ENCODE data around the gene BARX2. TPM values are rescaled to one million over a fixed set of nuclear protein-coding genes. Genes with fewer than 3 reads are reported as not detected.
"Not testable (repeated sequence)": the region's sequence is repeated elsewhere in the genome, so short reads cannot be mapped to it uniquely, and the experiment has no call there.

The BARX2 gene
- total RNA-seq, 2 experiments from 2014 or later, result not detected

DNA sequence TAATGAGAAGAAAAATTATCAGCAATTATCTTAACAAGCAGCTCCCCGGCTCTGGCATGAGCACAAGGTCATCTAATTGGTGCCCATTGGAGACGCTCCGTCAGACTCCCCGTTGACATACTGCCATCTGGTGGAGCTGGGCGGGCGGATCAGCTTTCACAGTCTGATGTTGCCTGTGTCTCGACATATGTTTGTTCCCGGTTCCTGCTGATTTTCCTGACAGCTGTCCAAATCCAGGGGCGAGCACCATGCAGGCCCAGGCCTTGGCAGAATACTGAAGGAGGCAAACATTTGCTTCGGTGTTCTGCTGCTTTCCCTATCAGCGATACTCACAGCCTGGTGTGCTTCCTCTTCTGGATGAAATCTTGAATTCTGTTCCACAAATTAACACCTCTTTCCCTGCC is 43.8 kb upstream of the BARX2 start:
- POLR2A ChIA-PET, result interaction anchor here (1.0 kb wide), 1 partner anchor 112 kb away, joined by 3 read pairs; no protein-coding TSS in a partner anchor
- Mint-ChIP-seq H3K36me3 (ENCODE audit: low read depth) (no peaks in the 10 kb centered on the region), H3K4me3 (no peak overlapping the region), H3K9me3 (no peaks in the 10 kb centered on the region), H3K27me3 (no peaks in the 10 kb centered on the region), H3K27ac (no peak overlapping the region), H3K4me1 (ENCODE audit: low read depth) (no peaks in the 10 kb centered on the region)
- CTCF ChIA-PET, result interaction anchor here (0.6 to 6.5 kb wide), 21 partner anchors 9 to 446 kb away, joined by 3 to 70 read pairs (median 4); no protein-coding TSS in a partner anchor
- intact Hi-C loops (cut with micrococcal nuclease), result loop anchor here (1.0 to 5.0 kb wide), 2 partner anchors 100 to 215 kb away; no protein-coding TSS in a partner anchor
- DNase-seq (peak; percentile 81), ATAC-seq (peak; percentile 85)
- TF ChIP-seq, protein P1, sequence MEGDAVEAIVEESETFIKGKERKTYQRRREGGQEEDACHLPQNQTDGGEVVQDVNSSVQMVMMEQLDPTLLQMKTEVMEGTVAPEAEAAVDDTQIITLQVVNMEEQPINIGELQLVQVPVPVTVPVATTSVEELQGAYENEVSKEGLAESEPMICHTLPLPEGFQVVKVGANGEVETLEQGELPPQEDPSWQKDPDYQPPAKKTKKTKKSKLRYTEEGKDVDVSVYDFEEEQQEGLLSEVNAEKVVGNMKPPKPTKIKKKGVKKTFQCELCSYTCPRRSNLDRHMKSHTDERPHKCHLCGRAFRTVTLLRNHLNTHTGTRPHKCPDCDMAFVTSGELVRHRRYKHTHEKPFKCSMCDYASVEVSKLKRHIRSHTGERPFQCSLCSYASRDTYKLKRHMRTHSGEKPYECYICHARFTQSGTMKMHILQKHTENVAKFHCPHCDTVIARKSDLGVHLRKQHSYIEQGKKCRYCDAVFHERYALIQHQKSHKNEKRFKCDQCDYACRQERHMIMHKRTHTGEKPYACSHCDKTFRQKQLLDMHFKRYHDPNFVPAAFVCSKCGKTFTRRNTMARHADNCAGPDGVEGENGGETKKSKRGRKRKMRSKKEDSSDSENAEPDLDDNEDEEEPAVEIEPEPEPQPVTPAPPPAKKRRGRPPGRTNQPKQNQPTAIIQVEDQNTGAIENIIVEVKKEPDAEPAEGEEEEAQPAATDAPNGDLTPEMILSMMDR (IDR thresholded peaks at IDR 0.05), result peak; percentile 81

DNA sequence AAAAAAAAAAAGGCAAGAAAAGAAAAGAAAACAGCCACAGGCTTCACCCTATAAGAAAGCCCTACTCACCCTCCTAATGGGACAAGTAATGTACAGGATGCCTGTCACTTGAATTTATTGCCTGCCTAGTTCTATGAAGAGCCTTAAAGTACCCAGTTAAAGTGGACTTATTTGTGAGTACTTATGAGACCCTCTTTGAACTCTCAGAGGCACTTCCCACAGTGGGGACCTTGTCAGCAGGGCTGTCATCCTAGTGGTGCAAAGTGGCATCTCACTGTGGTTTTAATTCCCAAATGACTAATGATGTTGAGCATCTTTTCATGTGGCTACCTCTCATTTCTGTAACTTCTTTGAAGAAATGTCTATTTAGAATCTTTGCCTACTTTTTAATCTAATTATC is 41.8 kb upstream of the BARX2 start:
- H3K36me3 Mint-ChIP-seq (ENCODE audit: low read depth), result no peaks in the 10 kb centered on the region
- TF ChIP-seq, protein P1 (IDR thresholded peaks at IDR 0.05), result no peak
- no peaks in the 10 kb centered on the region for H3K9me3 Mint-ChIP-seq
- no peak overlapping the region for H3K27ac Mint-ChIP-seq
- no peaks in the 10 kb centered on the region for H3K4me1 Mint-ChIP-seq (ENCODE audit: low read depth)
- ChIA-PET POLR2A (no interaction called here), CTCF (interaction anchor here (0.6 to 6.5 kb wide), 6 partner anchors 15 to 377 kb away, joined by 3 to 70 read pairs (median 8); no protein-coding TSS in a partner anchor)
- no peak for DNase-seq
- no peak for ATAC-seq
- intact Hi-C loops (cut with micrococcal nuclease), result loop anchor here (5.0 kb wide), 1 partner anchor 102 kb away; no protein-coding TSS in a partner anchor
- no peaks in the 10 kb centered on the region for H3K27me3 Mint-ChIP-seq
- no peak overlapping the region for H3K4me3 Mint-ChIP-seq

DNA sequence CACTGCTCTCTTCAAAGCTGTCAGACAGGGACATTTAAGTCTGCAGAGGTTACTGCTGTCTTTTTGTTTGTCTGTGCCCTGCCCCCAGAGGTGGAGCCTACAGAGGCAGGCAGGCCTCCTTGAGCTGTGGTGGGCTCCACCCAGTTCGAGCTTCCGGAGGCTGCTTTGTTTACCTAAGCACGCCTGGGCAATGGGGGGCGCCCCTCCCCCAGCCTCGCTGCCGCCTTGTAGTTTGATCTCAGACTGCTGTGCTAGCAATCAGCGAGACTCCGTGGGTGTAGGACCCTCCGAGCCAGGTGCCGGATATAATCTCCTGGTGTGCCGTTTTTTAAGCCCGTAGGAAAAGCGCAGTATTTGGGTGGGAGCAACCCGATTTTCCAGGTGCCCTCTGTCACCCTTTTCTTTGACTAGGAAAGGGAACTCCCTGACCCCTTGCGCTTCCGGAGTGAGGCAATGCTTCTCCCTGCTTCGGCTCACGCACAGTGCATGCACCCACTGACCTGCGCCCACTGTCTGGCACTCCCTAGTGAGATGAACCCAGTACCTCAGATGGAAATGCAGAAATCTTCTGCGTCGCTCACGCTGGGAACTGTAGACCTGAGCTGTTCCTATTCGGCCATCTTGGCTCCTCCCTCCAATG is 31.2 kb upstream of the BARX2 start:
- H3K27me3 Mint-ChIP-seq; ATAC-seq; DNase-seq; POLR2A ChIA-PET; H3K4me1 Mint-ChIP-seq (ENCODE audit: low read depth); H3K4me3 Mint-ChIP-seq; intact Hi-C loops (cut with micrococcal nuclease); H3K9me3 Mint-ChIP-seq; H3K36me3 Mint-ChIP-seq (ENCODE audit: low read depth); H3K27ac Mint-ChIP-seq: not testable (repeated sequence)
- CTCF ChIA-PET, result interaction anchor here (1.9 kb wide), 1 partner anchor 12 kb away, joined by 4 read pairs; no protein-coding TSS in a partner anchor

DNA sequence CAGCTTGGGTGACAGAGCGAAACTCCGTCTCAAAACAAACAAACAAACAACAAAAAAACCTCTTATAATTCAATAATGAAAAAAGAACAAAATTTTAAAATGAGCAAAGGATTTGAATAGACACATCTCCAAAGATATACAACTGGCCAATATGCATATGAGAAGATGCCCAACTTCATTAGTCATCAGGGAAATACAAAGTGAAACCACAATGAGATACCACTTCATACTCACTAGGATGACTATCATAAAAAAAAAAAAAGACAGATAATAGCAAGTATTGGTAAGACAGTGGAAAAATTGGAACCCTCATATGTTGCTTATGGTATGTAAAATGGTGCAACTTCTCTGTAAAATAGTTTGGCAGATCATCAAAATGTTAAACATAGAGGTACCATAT is 28.7 kb upstream of the BARX2 start:
- Mint-ChIP-seq H3K4me3 (no peak overlapping the region), H3K4me1 (ENCODE audit: low read depth) (no peaks in the 10 kb centered on the region), H3K27me3 (peaks cover 6% of the 10 kb centered on the region), H3K27ac (no peak overlapping the region), H3K36me3 (ENCODE audit: low read depth) (no peaks in the 10 kb centered on the region), H3K9me3 (peaks cover 6% of the 10 kb centered on the region)
- TF ChIP-seq, protein P1 (IDR thresholded peaks at IDR 0.05), result no peak
- POLR2A ChIA-PET, result no interaction called here
- CTCF ChIA-PET, result no interaction called here
- intact Hi-C loops (cut with micrococcal nuclease), result no loop called here
- no peak for ATAC-seq
- no peak for DNase-seq

DNA sequence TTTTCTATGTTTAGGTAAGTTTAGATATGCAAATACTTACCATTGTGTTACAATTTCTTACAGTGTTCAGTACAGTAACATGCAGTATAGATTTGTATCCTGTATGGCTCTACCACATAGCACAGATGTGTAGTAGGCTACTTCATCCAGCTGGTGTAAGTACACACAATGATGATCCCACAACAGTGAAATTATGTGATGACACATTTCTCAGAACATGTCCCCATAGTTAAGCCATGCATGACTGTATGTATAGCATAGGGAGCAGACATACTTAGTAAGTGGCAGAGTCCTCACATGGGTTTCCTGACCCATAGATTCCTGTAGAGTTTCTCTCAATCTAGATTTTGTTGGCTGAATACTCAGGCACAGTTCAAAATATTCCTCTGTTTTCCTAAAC is 26.8 kb upstream of the BARX2 start:
- intact Hi-C loops (cut with micrococcal nuclease), result no loop called here
- Mint-ChIP-seq H3K4me3 (no peak overlapping the region), H3K27me3 (peaks cover 7% of the 10 kb centered on the region), H3K4me1 (ENCODE audit: low read depth) (no peaks in the 10 kb centered on the region), H3K36me3 (ENCODE audit: low read depth) (no peaks in the 10 kb centered on the region), H3K27ac (no peak overlapping the region), H3K9me3 (peaks cover 6% of the 10 kb centered on the region)
- CTCF ChIA-PET, result no interaction called here
- POLR2A ChIA-PET, result no interaction called here
- no peak for ATAC-seq
- TF ChIP-seq, protein P1 (IDR thresholded peaks at IDR 0.05), result no peak
- DNase-seq, result no peak
